ENCODE data around the gene NHSL2. TPM values are rescaled to one million over a fixed set of nuclear protein-coding genes. Genes with fewer than 3 reads are reported as not detected.

Gene NHSL2
- total RNA-seq, 2 donors from 2014 or later: 1.6 to 2.9 TPM

DNA sequence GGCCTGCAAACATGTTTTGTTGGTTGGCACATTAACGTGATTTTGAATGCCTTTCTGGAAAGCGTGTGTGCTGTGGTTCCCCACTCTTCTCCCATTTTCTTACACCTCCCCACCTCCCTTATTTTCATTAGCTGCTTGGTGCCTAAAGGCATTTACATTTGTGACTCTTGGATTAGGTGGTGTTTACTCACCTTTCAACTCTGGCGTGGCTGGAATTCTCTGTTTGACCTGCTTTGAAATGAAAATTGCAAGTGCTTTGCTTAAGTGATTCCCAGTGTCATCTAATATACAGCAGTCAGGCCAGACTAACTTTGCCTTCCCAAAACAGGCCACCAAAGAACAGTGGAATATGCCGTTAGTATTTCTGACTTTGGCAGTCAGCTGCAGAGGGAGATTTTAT lies 80.5 kb downstream of the NHSL2 start:
- H3K4me1 ChIP-seq: no peaks in the 10 kb centered on the region
- no peak for ATAC-seq
- no peaks in the 10 kb centered on the region for H3K27me3 ChIP-seq
- no peaks in the 10 kb centered on the region for H3K36me3 ChIP-seq (replicated peaks in 1 of 2; ENCODE audit: insufficient read depth in 1 of 2, low read depth in 2 of 2)
- no peak overlapping the region for H3K4me3 ChIP-seq
- intact Hi-C loops (cut with DNase I): no loop called here
- no peak overlapping the region for H3K27ac ChIP-seq
- H3K9me3 ChIP-seq: no peaks in the 10 kb centered on the region
- DNase-seq: no peak
- WGBS, 2 donors: 42 to 64% methylated on average over 4 of the region's 4 CpGs
- TF ChIP-seq POLR2A (IDR thresholded peaks at IDR 0.05) (no peak), CTCF (IDR thresholded peaks at IDR 0.05) (no peak)

GRCh38 chrX:71992711-71993110 lies 82.1 kb downstream of the NHSL2 start:
- H3K4me1 ChIP-seq: no peaks in the 10 kb centered on the region
- intact Hi-C loops (cut with DNase I): no loop called here
- WGBS, 2 donors: 56 to 72% methylated on average over 7 to 8 of the region's 8 CpGs
- DNase-seq (no peak), ATAC-seq (no peak)
- no peaks in the 10 kb centered on the region for H3K27me3 ChIP-seq
- TF ChIP-seq CTCF (IDR thresholded peaks at IDR 0.05) (no peak), POLR2A (IDR thresholded peaks at IDR 0.05) (no peak)
- H3K36me3 ChIP-seq (replicated peaks in 1 of 2; ENCODE audit: insufficient read depth in 1 of 2, low read depth in 2 of 2): no peaks in the 10 kb centered on the region
- no peak overlapping the region for H3K4me3 ChIP-seq
- H3K27ac ChIP-seq: no peak overlapping the region
- H3K9me3 ChIP-seq: no peaks in the 10 kb centered on the region

DNA sequence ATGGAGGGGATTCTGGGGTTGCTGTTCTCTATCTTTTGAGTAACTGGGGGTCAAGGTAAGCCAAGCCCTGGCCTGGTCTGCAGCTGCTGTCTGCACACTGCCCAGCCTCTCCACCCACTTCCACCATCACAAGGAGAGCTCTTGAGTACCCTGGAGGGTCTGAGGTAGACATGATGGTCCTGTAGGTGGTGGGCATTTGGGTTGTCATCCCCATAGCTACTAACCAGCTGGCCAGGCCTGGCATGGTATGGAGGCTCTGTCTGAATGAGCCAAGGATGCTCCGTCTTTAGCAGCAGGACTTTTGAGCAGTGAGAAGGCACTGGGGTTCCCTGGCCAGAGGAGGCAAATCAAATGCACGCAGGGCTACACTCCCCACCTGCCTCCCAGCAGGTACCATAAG lies 82.7 kb downstream of the NHSL2 start:
- Histone ChIP-seq H3K4me3 (no peak overlapping the region), H3K27me3 (no peaks in the 10 kb centered on the region), H3K36me3 (replicated peaks in 1 of 2; ENCODE audit: insufficient read depth in 1 of 2, low read depth in 2 of 2) (no peaks in the 10 kb centered on the region), H3K9me3 (no peaks in the 10 kb centered on the region), H3K27ac (no peak overlapping the region), H3K4me1 (no peaks in the 10 kb centered on the region)
- WGBS, 2 donors: 100% methylated on average over 2 of the region's 2 CpGs; no CpG with 5 or more reads in 1 of the 2 donors
- TF ChIP-seq CTCF (IDR thresholded peaks at IDR 0.05) (no peak), POLR2A (IDR thresholded peaks at IDR 0.05) (no peak)
- DNase-seq: no peak
- intact Hi-C loops (cut with DNase I): no loop called here
- ATAC-seq: no peak

DNA sequence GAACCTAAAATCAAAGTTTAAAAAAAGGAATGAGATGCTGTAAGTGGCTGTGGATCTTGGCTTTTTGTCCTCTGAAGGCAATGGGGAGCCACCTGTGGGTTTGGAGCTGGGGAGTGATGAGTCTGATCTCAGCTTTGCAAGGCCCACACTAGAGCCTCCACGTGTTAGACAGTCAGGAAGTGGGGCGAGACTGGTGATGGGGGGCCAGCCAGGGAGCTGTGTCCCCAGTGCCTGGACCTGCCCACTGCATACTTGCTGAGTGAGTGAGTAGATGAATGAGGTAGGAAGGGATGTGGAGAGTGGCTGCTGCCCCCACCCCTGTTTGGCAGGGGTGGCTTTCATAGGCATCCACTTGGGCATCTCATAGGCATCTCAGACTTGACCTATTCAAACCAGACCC lies 84.0 kb downstream of the NHSL2 start:
- Histone ChIP-seq H3K36me3 (replicated peaks in 1 of 2; ENCODE audit: insufficient read depth in 1 of 2, low read depth in 2 of 2) (no peaks in the 10 kb centered on the region), H3K4me1 (no peaks in the 10 kb centered on the region), H3K27ac (no peak overlapping the region), H3K4me3 (no peak overlapping the region), H3K9me3 (no peaks in the 10 kb centered on the region), H3K27me3 (no peaks in the 10 kb centered on the region)
- TF ChIP-seq CTCF (IDR thresholded peaks at IDR 0.05) (no peak), POLR2A (IDR thresholded peaks at IDR 0.05) (no peak)
- ATAC-seq: no peak
- intact Hi-C loops (cut with DNase I): no loop called here
- 80% methylated on average over 1 of the region's 2 CpGs; no CpG with 5 or more reads in 1 of the 2 donors for WGBS, 2 donors
- DNase-seq: no peak

DNA sequence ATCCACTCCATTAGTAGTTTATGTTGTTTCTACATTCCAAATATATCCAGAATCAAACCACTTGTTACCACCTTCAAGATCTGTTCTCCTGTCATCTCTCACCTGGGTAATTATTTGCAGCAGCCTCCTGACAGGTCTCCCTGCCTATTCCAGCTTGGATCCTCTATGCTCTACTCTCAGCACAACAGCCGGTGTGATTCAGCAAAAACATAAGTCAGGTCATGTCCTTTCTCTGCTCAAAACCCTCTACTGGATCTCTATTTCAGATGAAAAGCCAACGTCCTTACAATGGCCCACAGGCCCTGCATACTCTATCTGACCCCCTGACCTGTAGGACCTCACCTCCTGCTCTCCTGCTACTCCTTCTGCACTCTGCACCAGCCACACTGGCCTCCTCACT lies 84.5 kb downstream of the NHSL2 start:
- Histone ChIP-seq H3K36me3 (replicated peaks in 1 of 2; ENCODE audit: insufficient read depth in 1 of 2, low read depth in 2 of 2) (no peaks in the 10 kb centered on the region), H3K27me3 (no peaks in the 10 kb centered on the region), H3K27ac (no peak overlapping the region), H3K9me3 (no peaks in the 10 kb centered on the region), H3K4me3 (no peak overlapping the region), H3K4me1 (no peaks in the 10 kb centered on the region)
- no peak for TF ChIP-seq CTCF (IDR thresholded peaks at IDR 0.05)
- no peak for TF ChIP-seq POLR2A (IDR thresholded peaks at IDR 0.05)
- intact Hi-C loops (cut with DNase I): no loop called here
- DNase-seq (no peak), ATAC-seq (no peak)
- WGBS, 2 donors: 52 to 79% methylated on average over 2 of the region's 2 CpGs

All from body of pancreas (tissue), 4 donors.